GM20000 (cell line): ENCODE results near the gene ALS2.

Source experiments
- DNase-seq: peaks from one replicate; pipeline ENCODE4 v3.0.0; 2012; ENCODE audit warnings: low spot score
- TF ChIP-seq, protein P1 (sequence below): IDR thresholded peaks from 2 replicates; pipeline ENCODE4 v1.5.1; 2012; ENCODE audit warnings: mild to moderate bottlenecking, control low read depth; ENCODE audit errors: extremely low read depth, missing control alignments

The ALS2 gene

GRCh38 chr2:201712726-201713125 is 68.0 kb downstream of the ALS2 start:
- no peak for DNase-seq
- TF ChIP-seq, protein P1, sequence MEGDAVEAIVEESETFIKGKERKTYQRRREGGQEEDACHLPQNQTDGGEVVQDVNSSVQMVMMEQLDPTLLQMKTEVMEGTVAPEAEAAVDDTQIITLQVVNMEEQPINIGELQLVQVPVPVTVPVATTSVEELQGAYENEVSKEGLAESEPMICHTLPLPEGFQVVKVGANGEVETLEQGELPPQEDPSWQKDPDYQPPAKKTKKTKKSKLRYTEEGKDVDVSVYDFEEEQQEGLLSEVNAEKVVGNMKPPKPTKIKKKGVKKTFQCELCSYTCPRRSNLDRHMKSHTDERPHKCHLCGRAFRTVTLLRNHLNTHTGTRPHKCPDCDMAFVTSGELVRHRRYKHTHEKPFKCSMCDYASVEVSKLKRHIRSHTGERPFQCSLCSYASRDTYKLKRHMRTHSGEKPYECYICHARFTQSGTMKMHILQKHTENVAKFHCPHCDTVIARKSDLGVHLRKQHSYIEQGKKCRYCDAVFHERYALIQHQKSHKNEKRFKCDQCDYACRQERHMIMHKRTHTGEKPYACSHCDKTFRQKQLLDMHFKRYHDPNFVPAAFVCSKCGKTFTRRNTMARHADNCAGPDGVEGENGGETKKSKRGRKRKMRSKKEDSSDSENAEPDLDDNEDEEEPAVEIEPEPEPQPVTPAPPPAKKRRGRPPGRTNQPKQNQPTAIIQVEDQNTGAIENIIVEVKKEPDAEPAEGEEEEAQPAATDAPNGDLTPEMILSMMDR: no peak

DNA sequence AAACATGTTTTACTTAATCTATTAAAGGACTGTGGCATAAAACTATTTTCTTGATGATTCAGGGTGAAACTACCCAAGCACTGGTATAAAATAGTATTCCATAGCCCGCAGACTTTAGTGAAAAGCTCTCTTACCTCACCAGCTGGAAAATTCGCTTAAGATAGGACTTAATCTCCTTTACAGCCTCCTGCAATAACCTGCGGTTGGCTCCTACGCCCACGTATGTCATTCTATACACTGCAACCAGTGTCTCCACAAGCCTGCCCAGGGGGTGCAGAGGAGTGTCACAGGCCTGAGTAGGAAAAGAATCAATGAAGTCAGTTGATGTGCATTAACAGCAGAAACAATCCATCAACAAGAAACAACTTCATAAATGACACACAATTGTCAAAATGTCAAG is 71.0 kb downstream of the ALS2 start:
- TF ChIP-seq, protein P1: no peak
- DNase-seq: no peak

DNA sequence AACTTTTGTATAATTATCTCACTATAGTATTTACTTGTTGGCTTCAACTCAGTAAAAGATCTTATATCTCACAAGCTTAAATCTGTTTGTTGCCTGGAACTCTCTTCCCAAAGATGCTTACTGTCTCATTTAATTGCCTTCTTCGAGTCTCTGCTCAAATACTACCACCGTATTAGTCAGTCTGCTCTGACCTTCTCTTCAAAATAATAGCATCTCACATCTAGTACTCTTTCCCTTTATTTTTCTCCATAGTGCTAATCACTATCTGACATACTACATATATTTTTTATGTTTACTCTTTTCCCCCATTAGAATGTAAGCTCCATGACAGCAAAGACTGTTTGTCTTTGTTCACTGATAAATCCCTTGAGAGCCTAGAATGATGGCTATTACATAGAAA is 71.7 kb downstream of the ALS2 start:
- DNase-seq: no peak
- TF ChIP-seq, protein P1: no peak

DNA sequence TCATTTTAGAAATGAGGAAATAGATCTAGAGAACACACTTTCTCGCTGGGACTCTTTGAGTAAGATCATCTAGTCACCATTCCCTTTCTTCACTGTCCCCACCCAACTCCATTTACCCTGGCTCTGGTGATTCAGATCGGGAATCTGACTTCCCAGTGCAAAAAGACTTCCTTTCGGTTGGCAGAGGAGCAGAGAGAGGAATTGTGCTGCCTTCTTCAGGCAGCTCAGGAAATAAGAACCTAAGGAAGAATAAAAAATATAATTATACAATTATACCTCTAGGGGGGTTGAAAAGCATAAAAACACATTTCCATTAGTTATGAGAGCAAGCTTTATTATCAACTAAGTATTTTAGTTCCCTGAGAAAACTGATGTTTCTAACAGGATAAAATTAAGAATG is 73.0 kb downstream of the ALS2 start:
- TF ChIP-seq, protein P1: no peak
- no peak for DNase-seq

GRCh38 chr2:201707142-201707541 is 73.6 kb downstream of the ALS2 start:
- no peak for DNase-seq
- TF ChIP-seq, protein P1: no peak

DNA sequence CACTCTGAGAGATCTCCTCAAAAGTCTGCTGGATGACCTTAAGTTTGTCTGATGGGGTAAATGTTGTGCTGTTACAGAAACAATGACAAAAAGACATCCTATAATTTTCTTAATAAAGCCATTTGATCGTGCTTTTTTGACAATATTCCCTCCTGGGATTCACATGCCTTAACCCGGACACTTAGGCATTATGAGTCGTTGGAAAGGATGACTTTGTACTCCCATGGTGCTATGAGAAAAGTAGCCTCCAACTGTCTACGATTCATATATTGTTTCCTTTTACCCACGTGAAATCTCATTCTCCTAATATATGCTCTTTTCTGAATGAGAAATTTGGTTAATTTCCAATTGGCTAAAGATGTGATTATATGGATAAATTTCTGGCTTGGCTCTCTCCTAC is 76.2 kb downstream of the ALS2 start:
- DNase-seq: no peak
- TF ChIP-seq, protein P1: no peak

- no peak for DNase-seq
Measured at GRCh38 chr2:201701646-201702045, 79.1 kb downstream of the ALS2 start.

More at GRCh38 chr2:201701646-201702045, 79.1 kb downstream of the ALS2 start:
- TF ChIP-seq, protein P1: no peak
